Activated T-cell treated with anti-CD3 and anti-CD28 coated beads, Interleukin-2, amount 50 U/mL, for 72 hours (primary cell): Measurements from ENCODE around the gene STMND1. TPM values are rescaled to one million over a fixed set of nuclear protein-coding genes. Genes with fewer than 3 reads are reported as not detected.
A peak's percentile ranks its signal among the peaks of the same experiment; 100 is the strongest.

ENCODE experiments used
- ATAC-seq, 2 donors: fragments of 150-1000 bp; cut with Tn5 transposase; replicated peaks in 1 of 2; 2 replicates each; pipeline ENCODE4 v1.10.0; 2021; ENCODE audit warnings: moderate library complexity in 2 of 2, mild to moderate bottlenecking in 1 of 2
- DNase-seq, 2 donors: peaks; one replicate each; pipeline ENCODE4 v3.0.0; 2021 to 2022; ENCODE audit warnings: mixed read lengths in 1 of 2
- H3K27ac Mint-ChIP-seq: one replicate; pipeline ENCODE4 v1.8.0; 2022; ENCODE audit warnings: mild to moderate bottlenecking, moderate library complexity, mixed read lengths
- H3K27me3 Mint-ChIP-seq: one replicate; pipeline ENCODE4 v1.8.0; 2022; ENCODE audit warnings: low read depth, mixed read lengths
- H3K36me3 Mint-ChIP-seq, 2 donors: one replicate each; pipeline ENCODE4 v1.8.0; 2022; ENCODE audit warnings: mixed read lengths in 2 of 2, mild to moderate bottlenecking in 1 of 2; ENCODE audit not compliant: insufficient read depth in 2 of 2
- H3K4me1 Mint-ChIP-seq: one replicate; pipeline ENCODE4 v1.8.0; 2022; ENCODE audit warnings: low read depth, mixed read lengths
- H3K4me3 Mint-ChIP-seq, 2 donors: one replicate each; pipeline ENCODE4 v1.8.0; 2022; ENCODE audit warnings: mild to moderate bottlenecking in 2 of 2, mixed read lengths in 2 of 2, moderate library complexity in 2 of 2
- H3K9me3 Mint-ChIP-seq, 2 donors: one replicate each; pipeline ENCODE4 v1.8.0; 2022; ENCODE audit warnings: mixed read lengths in 2 of 2
- total RNA-seq, 2 donors: library from RNA; stranded (reverse); gene quantifications; one replicate each; pipeline ENCODE4 v1.2.3, GENCODE V29; 2022

The STMND1 gene
- total RNA-seq, 2 donors from 2014 or later = not detected

DNA sequence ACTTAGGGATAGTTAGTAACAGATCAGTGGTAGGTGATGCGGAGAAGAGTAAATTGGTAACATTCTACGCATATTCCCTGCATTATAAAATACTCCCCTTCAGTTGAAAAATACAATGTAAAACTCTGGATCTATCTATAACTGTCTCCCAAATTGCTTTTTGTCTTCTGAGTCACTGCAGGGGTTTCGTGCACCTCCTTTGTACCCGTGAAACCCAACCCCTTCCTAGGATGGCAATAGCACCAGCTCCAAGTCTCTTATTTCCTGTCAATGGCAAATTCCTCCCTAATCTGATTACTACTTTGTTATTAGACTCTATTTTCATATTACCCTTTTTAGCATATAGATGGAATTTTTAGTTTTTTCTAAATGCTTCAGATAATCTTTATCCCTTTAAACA is 20.6 kb upstream of the STMND1 start:
- ATAC-seq = no peak
- Mint-ChIP-seq H3K4me1 (no peaks in the 10 kb centered on the region), H3K36me3 (peaks cover 0 to 5% of the 10 kb centered on the region in 2 donors)

DNA sequence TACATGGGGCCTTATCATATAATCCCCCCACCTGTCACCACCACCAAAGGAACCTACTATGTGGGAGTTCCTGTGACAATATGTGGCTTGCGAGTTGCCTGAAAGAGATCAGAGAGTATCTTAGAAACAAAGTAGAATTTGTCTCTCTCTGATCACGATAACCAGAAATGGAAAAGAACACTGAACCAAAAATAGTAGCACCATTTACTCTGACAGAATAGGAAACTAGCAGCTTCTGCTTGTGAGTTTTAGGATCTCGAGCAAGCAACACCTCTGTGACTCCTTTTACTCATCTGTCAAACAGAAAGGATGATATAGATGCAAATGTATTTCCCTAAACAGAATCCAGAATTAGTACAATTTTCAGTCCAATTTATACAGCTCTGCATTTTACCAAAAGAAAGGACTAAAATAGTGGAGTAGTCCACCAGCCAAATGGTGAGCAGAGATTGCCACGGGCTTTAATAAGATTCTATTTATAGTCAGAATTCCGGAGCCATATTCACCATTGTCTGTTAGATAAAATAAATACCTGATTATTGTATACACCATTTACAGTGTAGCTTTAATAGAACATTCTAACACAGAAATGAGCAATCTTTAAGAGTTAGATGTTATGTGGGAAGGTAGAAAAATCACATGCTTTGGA is 19.9 kb upstream of the STMND1 start:
- Mint-ChIP-seq H3K9me3 (peaks cover 1 to 3% of the 10 kb centered on the region in 2 donors), H3K27ac (no peak overlapping the region)

More for the DNA sequence above, 20.6 kb upstream of the STMND1 start:
- Mint-ChIP-seq H3K27ac (no peak overlapping the region), H3K9me3 (peaks cover 3 to 6% of the 10 kb centered on the region in 2 donors), H3K27me3 (peaks cover 20% of the 10 kb centered on the region), H3K4me3 (no peak overlapping the region)
- DNase-seq = no peak

DNA sequence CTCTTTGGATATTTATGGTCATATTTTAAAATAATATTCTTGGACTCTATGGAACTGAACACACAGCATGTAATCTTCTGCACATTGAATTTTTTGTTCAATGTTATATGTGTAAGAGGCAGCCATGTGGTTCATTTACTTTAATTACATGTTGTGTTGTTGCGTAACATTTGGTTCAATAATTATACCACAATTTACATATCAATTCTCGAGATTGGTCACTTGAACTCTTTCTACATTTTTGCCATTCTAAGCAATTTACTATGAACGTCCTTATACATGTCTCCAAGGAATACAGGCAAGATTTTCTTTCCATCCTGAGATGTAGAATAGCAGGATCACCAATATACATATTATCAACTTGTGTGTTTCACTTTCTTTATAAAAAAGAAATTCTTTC is 18.5 kb upstream of the STMND1 start:
- Mint-ChIP-seq H3K27me3 (peaks cover 25% of the 10 kb centered on the region), H3K9me3 (peaks cover 0 to 1% of the 10 kb centered on the region in 2 donors), H3K4me1 (no peaks in the 10 kb centered on the region)

More for the DNA sequence above, 19.9 kb upstream of the STMND1 start:
- peaks cover 0 to under 1% of the 10 kb centered on the region in 2 donors for H3K36me3 Mint-ChIP-seq
- H3K4me1 Mint-ChIP-seq = no peaks in the 10 kb centered on the region
- ATAC-seq (no peak), DNase-seq (no peak)
- H3K27me3 Mint-ChIP-seq = peaks cover 25% of the 10 kb centered on the region
- H3K4me3 Mint-ChIP-seq = no peak overlapping the region

DNA sequence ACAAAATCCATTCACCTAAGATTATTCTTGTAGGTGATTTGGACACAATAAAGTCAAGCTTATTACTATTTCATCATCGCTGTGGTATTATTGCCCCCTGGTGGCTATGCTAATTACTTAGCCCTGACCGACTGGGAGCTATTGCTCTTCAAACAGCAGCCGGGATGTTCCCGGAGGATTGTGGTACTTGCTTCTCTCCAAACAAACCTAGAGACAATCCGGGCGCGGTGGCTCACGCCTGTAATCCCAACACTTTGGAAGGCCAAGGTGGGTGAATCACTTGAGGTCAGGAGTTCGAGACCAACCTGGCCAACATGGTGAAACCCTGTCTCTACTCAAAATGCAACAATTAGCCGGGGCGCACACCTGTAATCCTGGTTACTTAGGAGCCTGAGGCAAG is 15.4 kb upstream of the STMND1 start:
- Mint-ChIP-seq H3K27ac (no peak overlapping the region), H3K4me1 (no peaks in the 10 kb centered on the region), H3K9me3 (peaks cover 4% of the 10 kb centered on the region in 2 donors), H3K36me3 (peaks cover 2 to 4% of the 10 kb centered on the region in 2 donors), H3K27me3 (peaks cover 32% of the 10 kb centered on the region), H3K4me3 (no peak overlapping the region)
- ATAC-seq (peak in 1 of 2 donors; percentile 35), DNase-seq (peak; percentile 20 to 33)

More for the DNA sequence above, 18.5 kb upstream of the STMND1 start:
- DNase-seq (no peak), ATAC-seq (no peak)
- Mint-ChIP-seq H3K4me3 (no peak overlapping the region), H3K36me3 (no peaks in the 10 kb centered on the region), H3K27ac (no peak overlapping the region)

DNA sequence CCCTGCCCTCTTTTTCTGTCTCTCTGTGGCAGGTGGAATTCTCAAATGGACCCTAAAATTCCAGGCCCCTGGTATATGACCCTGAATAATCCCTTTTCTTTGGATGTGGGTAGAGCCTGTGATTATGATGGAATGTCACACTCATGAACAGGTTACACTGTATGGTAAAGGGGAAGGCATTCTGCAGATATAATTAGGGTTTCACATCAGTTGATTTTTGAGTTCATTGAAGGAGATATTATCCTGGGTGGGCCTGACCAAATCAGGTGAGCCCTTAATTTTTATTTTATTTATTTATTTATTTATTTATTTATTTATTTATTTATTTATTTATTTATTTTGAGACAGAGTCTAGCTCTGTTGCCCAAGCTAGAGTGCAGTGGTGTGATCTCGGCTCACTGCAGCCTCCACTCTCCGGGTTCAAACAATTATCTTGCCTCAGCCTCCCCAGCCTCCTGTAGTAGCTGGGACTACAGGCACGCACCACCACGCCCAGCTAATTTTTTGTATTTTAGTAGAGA is 13.7 kb upstream of the STMND1 start:
- Mint-ChIP-seq H3K27ac (no peak overlapping the region), H3K4me1 (no peaks in the 10 kb centered on the region), H3K36me3 (peaks cover 2 to 4% of the 10 kb centered on the region in 2 donors), H3K27me3 (peaks cover 33% of the 10 kb centered on the region), H3K4me3 (no peak overlapping the region), H3K9me3 (peaks cover 4% of the 10 kb centered on the region in 2 donors)
- no peak for DNase-seq
- ATAC-seq = no peak

DNA sequence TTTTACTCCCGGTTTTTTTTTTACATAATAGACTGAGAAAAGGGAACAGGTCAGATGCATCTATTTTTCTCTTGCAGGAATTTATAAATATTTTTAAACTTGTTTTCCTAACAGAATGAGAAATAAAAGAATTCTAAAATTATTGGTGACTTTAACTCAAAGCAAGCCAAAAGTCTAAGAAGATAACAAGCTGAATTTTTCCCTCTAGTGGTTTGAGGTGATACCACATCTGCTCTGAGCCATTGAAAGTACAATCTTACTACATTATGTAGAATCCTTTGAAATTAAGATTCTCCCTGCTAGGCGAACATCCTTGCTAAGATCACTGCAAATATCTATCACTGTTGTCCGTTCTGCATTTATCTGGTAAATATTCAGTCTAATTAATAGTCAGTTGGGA is 10.7 kb upstream of the STMND1 start:
- no peak overlapping the region for H3K27ac Mint-ChIP-seq
- no peaks in the 10 kb centered on the region for H3K4me1 Mint-ChIP-seq
- H3K4me3 Mint-ChIP-seq = no peak overlapping the region
- DNase-seq = no peak
- no peak for ATAC-seq
- H3K27me3 Mint-ChIP-seq = peaks cover 24% of the 10 kb centered on the region
- H3K9me3 Mint-ChIP-seq = peaks cover 4% of the 10 kb centered on the region in 2 donors
- H3K36me3 Mint-ChIP-seq = peaks cover 2 to 4% of the 10 kb centered on the region in 2 donors

DNA sequence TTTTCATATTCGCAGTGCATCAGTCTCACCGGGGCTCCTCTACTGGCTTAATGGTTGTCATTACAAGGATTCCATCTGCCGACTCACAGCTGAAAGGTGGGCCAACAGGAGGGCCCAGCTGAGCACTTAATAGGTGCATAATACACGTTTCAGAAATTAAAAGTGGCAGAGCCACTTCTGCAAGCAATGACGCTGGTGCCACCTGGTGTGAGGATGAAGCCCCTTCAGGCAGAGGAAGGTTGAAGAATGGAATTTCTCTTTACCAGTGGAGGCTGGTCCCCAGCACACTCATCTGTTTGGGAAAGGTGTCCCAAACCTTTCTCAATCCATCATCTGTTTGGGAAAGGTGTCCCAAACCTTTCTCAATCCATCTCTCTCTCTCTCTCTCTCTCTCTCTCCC is 8.2 kb upstream of the STMND1 start:
- H3K4me1 Mint-ChIP-seq = no peaks in the 10 kb centered on the region
- peaks cover 4% of the 10 kb centered on the region in 2 donors for H3K9me3 Mint-ChIP-seq
- peaks cover 2 to 4% of the 10 kb centered on the region in 2 donors for H3K36me3 Mint-ChIP-seq
- H3K27me3 Mint-ChIP-seq = peaks cover 33% of the 10 kb centered on the region
- DNase-seq = no peak
- no peak for ATAC-seq
- no peak overlapping the region for H3K4me3 Mint-ChIP-seq
- H3K27ac Mint-ChIP-seq = no peak overlapping the region

DNA sequence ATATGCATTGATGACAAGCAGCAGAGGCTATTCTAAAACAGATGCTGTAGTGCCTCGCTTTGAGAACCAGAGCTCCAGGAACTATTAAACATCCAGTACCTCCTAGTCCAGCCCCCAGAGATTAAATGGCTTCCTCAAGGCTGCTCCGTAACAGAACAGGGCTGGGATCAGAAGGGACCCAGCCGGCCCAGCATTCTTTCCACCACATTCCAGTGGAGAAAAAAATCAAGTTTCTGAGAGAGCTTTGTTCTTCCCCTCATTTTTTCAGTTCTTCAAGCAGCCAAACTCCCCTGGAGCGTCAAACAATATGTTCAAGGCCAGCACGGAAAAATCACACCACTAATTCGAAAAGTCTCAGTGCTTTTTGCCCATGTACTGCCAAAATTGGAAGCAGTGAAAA is 5.8 kb upstream of the STMND1 start:
- no peaks in the 10 kb centered on the region for H3K9me3 Mint-ChIP-seq
- H3K4me3 Mint-ChIP-seq = no peak overlapping the region
- H3K36me3 Mint-ChIP-seq = no peaks in the 10 kb centered on the region
- no peak overlapping the region for H3K27ac Mint-ChIP-seq
- ATAC-seq = no peak
- no peaks in the 10 kb centered on the region for H3K4me1 Mint-ChIP-seq
- peaks cover 47% of the 10 kb centered on the region for H3K27me3 Mint-ChIP-seq
- DNase-seq = no peak

DNA sequence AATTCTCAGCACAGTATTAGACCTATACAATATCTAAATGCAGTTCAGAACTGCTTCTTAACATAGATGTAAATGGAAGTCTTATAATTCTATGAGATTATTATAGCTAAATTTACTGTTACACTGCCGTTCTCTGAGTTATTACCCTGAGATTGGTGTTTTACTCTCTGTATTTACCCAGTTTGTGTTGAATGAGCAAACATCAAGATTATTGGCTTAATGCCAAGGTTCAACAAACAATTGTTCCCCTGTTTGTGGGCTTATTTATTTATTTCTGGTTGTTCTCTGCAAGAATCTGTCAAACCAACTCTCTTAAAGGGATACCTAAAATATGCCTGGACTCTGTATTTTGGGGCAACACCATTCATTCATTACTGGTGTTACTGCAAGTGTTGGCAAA is 5.2 kb upstream of the STMND1 start:
- Mint-ChIP-seq H3K9me3 (no peaks in the 10 kb centered on the region), H3K27ac (no peak overlapping the region), H3K36me3 (no peaks in the 10 kb centered on the region), H3K4me3 (no peak overlapping the region), H3K27me3 (peaks cover 48% of the 10 kb centered on the region), H3K4me1 (peaks cover 3% of the 10 kb centered on the region)
- ATAC-seq (no peak), DNase-seq (no peak)

DNA sequence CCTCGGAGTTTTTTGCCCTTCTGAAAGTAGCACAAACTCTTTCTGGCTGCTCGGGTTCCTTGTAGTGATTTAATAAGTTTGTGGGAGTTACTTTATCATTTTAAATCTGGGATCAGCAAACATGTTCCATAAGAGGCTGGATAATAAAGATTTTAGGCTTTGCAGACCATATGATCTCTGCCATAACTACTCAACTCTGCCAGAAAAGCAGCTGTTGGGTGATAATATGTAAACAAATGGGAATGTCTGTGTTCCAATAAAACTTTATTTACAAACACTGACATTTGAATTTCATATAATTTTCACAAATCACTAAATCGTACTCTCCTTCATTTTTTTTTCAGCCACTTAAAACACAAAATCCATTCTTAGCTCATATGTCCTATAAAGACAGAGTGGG is 3.9 kb upstream of the STMND1 start:
- Mint-ChIP-seq H3K4me3 (no peak overlapping the region), H3K27ac (no peak overlapping the region), H3K4me1 (peaks cover 7% of the 10 kb centered on the region), H3K36me3 (no peaks in the 10 kb centered on the region), H3K27me3 (peaks cover 61% of the 10 kb centered on the region), H3K9me3 (no peaks in the 10 kb centered on the region)
- ATAC-seq (no peak), DNase-seq (no peak)

DNA sequence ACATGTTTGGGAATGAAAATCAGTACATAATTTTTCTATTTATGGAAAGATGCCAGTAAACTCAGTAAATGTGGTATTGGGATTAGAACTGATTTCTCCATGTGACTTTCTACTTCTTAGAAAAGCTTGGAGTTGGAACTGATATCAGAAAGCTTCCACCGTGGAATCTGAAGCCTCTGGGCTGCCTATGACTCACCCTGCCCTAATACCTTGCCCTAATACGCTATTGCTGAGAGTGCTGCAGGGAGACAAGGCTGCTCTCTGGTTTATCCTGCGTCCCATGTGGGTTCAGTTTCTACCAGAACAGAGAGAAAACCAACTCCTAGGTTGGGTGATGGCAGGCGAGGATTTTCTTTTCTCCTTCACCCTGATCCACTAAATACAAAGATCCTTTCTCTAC is 3.3 kb upstream of the STMND1 start:
- no peaks in the 10 kb centered on the region for H3K36me3 Mint-ChIP-seq
- no peaks in the 10 kb centered on the region for H3K9me3 Mint-ChIP-seq
- peaks cover 64% of the 10 kb centered on the region for H3K27me3 Mint-ChIP-seq
- H3K4me3 Mint-ChIP-seq = no peak overlapping the region
- no peak for DNase-seq
- H3K27ac Mint-ChIP-seq = no peak overlapping the region
- H3K4me1 Mint-ChIP-seq = peaks cover 7% of the 10 kb centered on the region
- ATAC-seq = no peak

DNA sequence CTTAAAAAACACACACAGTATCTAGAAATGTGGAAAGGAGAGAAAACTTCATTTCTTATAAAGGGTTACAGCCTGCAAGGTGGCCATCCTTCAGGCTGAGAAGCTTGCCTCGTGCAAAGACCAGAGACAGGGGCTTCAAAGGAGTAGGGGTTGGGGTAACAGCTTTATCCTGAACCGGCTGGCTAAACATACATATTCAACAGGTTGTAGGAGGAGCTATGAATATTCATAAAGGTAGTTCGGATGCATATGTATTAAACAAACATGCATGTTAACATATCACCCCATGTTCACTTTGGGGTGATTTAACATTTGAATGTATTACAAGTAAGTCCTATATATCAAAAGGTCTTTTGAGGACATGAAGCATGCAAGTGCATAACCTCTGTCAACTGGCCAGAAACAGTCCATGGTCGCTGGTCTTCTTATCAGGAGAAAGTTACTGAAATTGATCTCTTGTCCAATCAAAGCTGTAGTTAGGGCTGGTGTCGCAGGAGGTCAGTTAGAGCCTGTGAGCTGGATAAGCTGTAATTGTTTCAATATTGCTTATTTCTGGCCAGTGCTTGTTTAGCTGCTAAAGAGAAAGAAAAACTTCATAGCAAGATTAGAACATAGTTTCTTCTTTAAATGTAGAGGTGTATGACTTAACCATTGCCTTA is 2.3 kb upstream of the STMND1 start:
- no peak for ATAC-seq
- H3K27ac Mint-ChIP-seq = no peak overlapping the region
- peaks cover 74% of the 10 kb centered on the region for H3K27me3 Mint-ChIP-seq
- no peak for DNase-seq
- no peaks in the 10 kb centered on the region for H3K36me3 Mint-ChIP-seq
- peaks cover 7% of the 10 kb centered on the region for H3K4me1 Mint-ChIP-seq
- no peaks in the 10 kb centered on the region for H3K9me3 Mint-ChIP-seq
- H3K4me3 Mint-ChIP-seq = no peak overlapping the region

DNA sequence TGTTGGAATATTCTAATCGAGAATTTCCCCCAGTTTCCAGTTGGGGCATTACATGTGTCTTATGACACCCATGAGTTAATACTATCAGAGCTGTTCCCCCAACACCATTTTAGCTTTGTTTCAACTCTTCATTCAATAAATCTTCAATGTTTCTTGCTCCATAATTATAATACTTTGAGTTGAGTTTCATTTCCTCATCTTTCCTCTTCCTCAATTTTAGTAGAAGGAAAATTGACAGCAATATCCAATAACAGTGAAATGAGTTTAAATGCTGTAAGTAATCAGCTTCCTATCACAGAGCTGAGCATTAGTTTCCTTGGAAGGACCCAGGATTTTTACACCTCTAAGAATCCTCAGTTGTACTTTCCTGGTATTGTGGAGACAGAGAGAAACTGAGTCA is 1.0 kb upstream of the STMND1 start:
- no peak overlapping the region for H3K4me3 Mint-ChIP-seq
- ATAC-seq (no peak), DNase-seq (no peak)
- H3K36me3 Mint-ChIP-seq = no peaks in the 10 kb centered on the region
- peaks cover 76% of the 10 kb centered on the region for H3K27me3 Mint-ChIP-seq
- no peaks in the 10 kb centered on the region for H3K9me3 Mint-ChIP-seq
- no peak overlapping the region for H3K27ac Mint-ChIP-seq
- peaks cover 7% of the 10 kb centered on the region for H3K4me1 Mint-ChIP-seq
